ENCODE results near the gene GAREM1.

Gene GAREM1

DNA sequence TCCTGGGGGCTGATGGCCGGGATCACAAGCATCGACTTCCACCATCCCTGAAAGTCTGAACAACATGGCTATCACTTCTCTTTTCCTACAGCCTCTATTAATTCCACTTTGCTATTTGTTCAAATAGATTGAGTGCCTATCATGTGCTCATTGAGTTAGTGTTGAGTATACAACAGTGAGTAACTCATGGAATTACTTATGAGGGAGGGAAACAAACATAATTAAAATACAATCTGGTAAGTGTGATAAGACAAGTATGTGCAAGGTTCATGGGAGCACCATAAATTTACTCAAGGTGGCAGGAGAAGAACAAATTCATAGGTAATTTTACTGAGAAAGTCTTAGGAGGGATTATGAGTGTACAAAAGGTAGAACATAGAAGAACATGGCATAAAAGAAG, 194.4 kb downstream of the GAREM1 start:
- H3K4me3 ChIP-seq (ENCODE audit: low read depth, low read length, poor library complexity, severe bottlenecking): no peak overlapping the region
- TF ChIP-seq EZH2 (IDR thresholded peaks at IDR 0.05; ENCODE audit: borderline replicate concordance, low read length): no peak
- TF ChIP-seq CTCF (IDR thresholded peaks at IDR 0.05; ENCODE audit: low read length): no peak
- no peak overlapping the region for H3K9ac ChIP-seq (ENCODE audit: low read length)
- no peaks in the 10 kb centered on the region for H3K9me3 ChIP-seq (ENCODE audit: low read length)
- H3F3A ChIP-seq (ENCODE audit: insufficient read depth, low read length): no peaks in the 10 kb centered on the region
- no peaks in the 10 kb centered on the region for H3K36me3 ChIP-seq (ENCODE audit: insufficient read depth, low read length)
- H3K27ac ChIP-seq (ENCODE audit: low read depth, low read length, poor library complexity, severe bottlenecking): no peak overlapping the region
- no peaks in the 10 kb centered on the region for H3K79me2 ChIP-seq (ENCODE audit: insufficient read depth, low read length)
- no peaks in the 10 kb centered on the region for H3K27me3 ChIP-seq (ENCODE audit: insufficient read depth, low read length)
- no peak overlapping the region for H2AFZ ChIP-seq (ENCODE audit: low read length)
- no peak overlapping the region for H3K4me2 ChIP-seq (ENCODE audit: low read length)
- no peaks in the 10 kb centered on the region for H3K9me2 ChIP-seq (ENCODE audit: low read depth, low read length)
- H4K20me1 ChIP-seq (ENCODE audit: insufficient read depth, low read length): no peaks in the 10 kb centered on the region
- no peaks in the 10 kb centered on the region for H3K4me1 ChIP-seq (ENCODE audit: insufficient read depth, low read length, severe bottlenecking)

GRCh38 chr18:32275221-32275620, 195.5 kb downstream of the GAREM1 start:
- Histone ChIP-seq H3K27ac (ENCODE audit: low read depth, low read length, poor library complexity, severe bottlenecking) (no peak overlapping the region), H2AFZ (ENCODE audit: low read length) (no peak overlapping the region), H3K36me3 (ENCODE audit: insufficient read depth, low read length) (no peaks in the 10 kb centered on the region), H3K9me3 (ENCODE audit: low read length) (no peaks in the 10 kb centered on the region), H3K27me3 (ENCODE audit: insufficient read depth, low read length) (no peaks in the 10 kb centered on the region), H3K79me2 (ENCODE audit: insufficient read depth, low read length) (no peaks in the 10 kb centered on the region), H3F3A (ENCODE audit: insufficient read depth, low read length) (no peaks in the 10 kb centered on the region), H3K4me1 (ENCODE audit: insufficient read depth, low read length, severe bottlenecking) (no peaks in the 10 kb centered on the region), H3K4me2 (ENCODE audit: low read length) (no peak overlapping the region), H4K20me1 (ENCODE audit: insufficient read depth, low read length) (no peaks in the 10 kb centered on the region), H3K9me2 (ENCODE audit: low read depth, low read length) (no peaks in the 10 kb centered on the region), H3K9ac (ENCODE audit: low read length) (no peak overlapping the region), H3K4me3 (ENCODE audit: low read depth, low read length, poor library complexity, severe bottlenecking) (no peak overlapping the region)
- TF ChIP-seq EZH2 (IDR thresholded peaks at IDR 0.05; ENCODE audit: borderline replicate concordance, low read length) (no peak), CTCF (IDR thresholded peaks at IDR 0.05; ENCODE audit: low read length) (no peak)

DNA sequence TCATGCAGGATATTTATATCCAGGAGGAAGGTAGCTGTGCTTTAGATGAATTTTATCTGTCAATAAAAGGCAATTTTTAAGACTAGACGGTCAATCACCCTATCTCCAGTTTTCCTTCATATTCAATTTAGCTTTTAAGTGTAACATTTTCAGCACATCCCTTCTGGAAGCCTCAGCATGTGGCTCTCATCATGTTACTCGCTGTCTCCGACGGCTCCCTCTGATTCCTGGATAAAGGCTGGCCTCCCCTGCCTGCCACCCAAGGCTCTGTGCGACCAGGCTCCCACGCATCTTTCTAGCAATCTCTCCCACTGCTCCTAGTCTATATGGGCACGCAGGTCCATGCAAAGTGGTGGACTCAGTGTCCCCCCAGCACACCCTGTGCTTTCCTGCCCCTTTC, 196.4 kb downstream of the GAREM1 start:
- no peak overlapping the region for H3K9ac ChIP-seq (ENCODE audit: low read length)
- no peaks in the 10 kb centered on the region for H3K27me3 ChIP-seq (ENCODE audit: insufficient read depth, low read length)
- H3K9me2 ChIP-seq (ENCODE audit: low read depth, low read length): no peaks in the 10 kb centered on the region
- H3K4me2 ChIP-seq (ENCODE audit: low read length): no peak overlapping the region
- no peaks in the 10 kb centered on the region for H3K4me1 ChIP-seq (ENCODE audit: insufficient read depth, low read length, severe bottlenecking)
- no peak overlapping the region for H3K27ac ChIP-seq (ENCODE audit: low read depth, low read length, poor library complexity, severe bottlenecking)
- no peaks in the 10 kb centered on the region for H3K79me2 ChIP-seq (ENCODE audit: insufficient read depth, low read length)
- H2AFZ ChIP-seq (ENCODE audit: low read length): no peak overlapping the region
- H3K4me3 ChIP-seq (ENCODE audit: low read depth, low read length, poor library complexity, severe bottlenecking): no peak overlapping the region
- H3K36me3 ChIP-seq (ENCODE audit: insufficient read depth, low read length): no peaks in the 10 kb centered on the region
- no peaks in the 10 kb centered on the region for H3F3A ChIP-seq (ENCODE audit: insufficient read depth, low read length)
- TF ChIP-seq CTCF (IDR thresholded peaks at IDR 0.05; ENCODE audit: low read length): no peak
- TF ChIP-seq EZH2 (IDR thresholded peaks at IDR 0.05; ENCODE audit: borderline replicate concordance, low read length): no peak
- no peaks in the 10 kb centered on the region for H3K9me3 ChIP-seq (ENCODE audit: low read length)
- H4K20me1 ChIP-seq (ENCODE audit: insufficient read depth, low read length): no peaks in the 10 kb centered on the region
